ENCODE measurements around the gene ACAN. TPM values are rescaled to one million over a fixed set of nuclear protein-coding genes. Genes with fewer than 3 reads are reported as not detected.

Gene ACAN
- total and polyA plus RNA-seq, 7 donors, result 0.06 to 0.69 (median 0.12) TPM

GRCh38 chr15:88813960-88814359, 10.7 kb downstream of the ACAN start:
- Histone ChIP-seq H3K27me3 (ENCODE audit: insufficient read depth in 3 of 3, low read length in 2 of 3) (peaks cover 0 to 8% (median 0%) of the 10 kb centered on the region in 3 donors), H3K36me3 (ENCODE audit: insufficient read depth in 1 of 2, low read depth in 1 of 2) (no peaks in the 10 kb centered on the region), H3K4me1 (no peaks in the 10 kb centered on the region), H3K9me3 (no peaks in the 10 kb centered on the region), H3K4me3 (no peak overlapping the region), H3K27ac (no peak overlapping the region)
- intact Hi-C loops (cut with DNase I), result no loop called here
- 77 to 86% (median 85%) methylated on average over 4 of the region's 4 CpGs for WGBS, 3 donors
- TF ChIP-seq CTCF (IDR thresholded peaks at IDR 0.05), result no peak
- ATAC-seq (no peak), DNase-seq (no peak)

GRCh38 chr15:88814393-88814792, 11.2 kb downstream of the ACAN start:
- 79 to 84% (median 83%) methylated on average over 6 of the region's 6 CpGs for WGBS, 3 donors
- Histone ChIP-seq H3K27ac (no peak overlapping the region), H3K4me1 (no peaks in the 10 kb centered on the region), H3K27me3 (ENCODE audit: insufficient read depth in 3 of 3, low read length in 2 of 3) (peaks cover 0 to 8% (median 0%) of the 10 kb centered on the region in 3 donors), H3K9me3 (no peaks in the 10 kb centered on the region), H3K36me3 (ENCODE audit: insufficient read depth in 1 of 2, low read depth in 1 of 2) (no peaks in the 10 kb centered on the region), H3K4me3 (no peak overlapping the region)
- no peak for TF ChIP-seq CTCF (IDR thresholded peaks at IDR 0.05)
- no peak for DNase-seq
- no peak for ATAC-seq
- intact Hi-C loops (cut with DNase I), result no loop called here

- no peaks in the 10 kb centered on the region for H3K9me3 ChIP-seq
- no peak overlapping the region for H3K4me3 ChIP-seq
- H3K27me3 ChIP-seq (ENCODE audit: insufficient read depth in 3 of 3, low read length in 2 of 3), result no peaks in the 10 kb centered on the region
- H3K27ac ChIP-seq, result no peak overlapping the region
- ATAC-seq, result no peak
- H3K36me3 ChIP-seq (ENCODE audit: insufficient read depth in 1 of 2, low read depth in 1 of 2), result no peaks in the 10 kb centered on the region
- WGBS, 3 donors, result 17 to 26% (median 18%) methylated on average over 2 of the region's 2 CpGs
- no peak for DNase-seq
- no peaks in the 10 kb centered on the region for H3K4me1 ChIP-seq
- intact Hi-C loops (cut with DNase I), result no loop called here
- no peak for TF ChIP-seq CTCF (IDR thresholded peaks at IDR 0.05)
These were observed 15.7 kb downstream of the ACAN start for GRCh38 chr15:88818920-88819319.

- H3K27me3 ChIP-seq (ENCODE audit: insufficient read depth in 3 of 3, low read length in 2 of 3), result no peaks in the 10 kb centered on the region
- no peaks in the 10 kb centered on the region for H3K4me1 ChIP-seq
- H3K27ac ChIP-seq, result no peak overlapping the region
- ATAC-seq (no peak), DNase-seq (no peak)
- H3K9me3 ChIP-seq, result no peaks in the 10 kb centered on the region
- no peak overlapping the region for H3K4me3 ChIP-seq
- intact Hi-C loops (cut with DNase I), result no loop called here
- TF ChIP-seq CTCF (IDR thresholded peaks at IDR 0.05), result no peak
- H3K36me3 ChIP-seq (ENCODE audit: insufficient read depth in 1 of 2, low read depth in 1 of 2), result no peaks in the 10 kb centered on the region
- 82 to 89% (median 87%) methylated on average over 5 of the region's 5 CpGs for WGBS, 3 donors
These were observed 18.8 kb downstream of the ACAN start for GRCh38 chr15:88821993-88822392.

- Histone ChIP-seq H3K36me3 (ENCODE audit: insufficient read depth in 1 of 2, low read depth in 1 of 2) (no peaks in the 10 kb centered on the region), H3K4me1 (no peaks in the 10 kb centered on the region), H3K4me3 (no peak overlapping the region), H3K27ac (no peak overlapping the region), H3K9me3 (no peaks in the 10 kb centered on the region), H3K27me3 (ENCODE audit: insufficient read depth in 3 of 3, low read length in 2 of 3) (no peaks in the 10 kb centered on the region)
- no peak for TF ChIP-seq CTCF (IDR thresholded peaks at IDR 0.05)
- WGBS, 3 donors, result 74 to 85% (median 81%) methylated on average over 5 of the region's 5 CpGs
- DNase-seq, result no peak
- intact Hi-C loops (cut with DNase I), result no loop called here
- no peak for ATAC-seq
These were observed 25.6 kb downstream of the ACAN start for GRCh38 chr15:88828791-88829190.

Measured in psoas muscle (tissue), 8 donors.